SW480 (cell line): Measurements from ENCODE around the gene TRAPPC8.
"Not testable (repeated sequence)": the region's sequence is repeated elsewhere in the genome, so short reads cannot be mapped to it uniquely, and the experiment has no call there.

ENCODE experiments used
- DNase-seq: peaks from one replicate; pipeline ENCODE4 v3.0.0-alpha.2; 2016; ENCODE audit warnings: low spot score

TRAPPC8 gene

GRCh38 chr18:31857526-31858106, 85.3 kb downstream of the TRAPPC8 start:
- no peak for DNase-seq

- no peak for DNase-seq
Measured at GRCh38 chr18:31850844-31851243, 92.1 kb downstream of the TRAPPC8 start.

GRCh38 chr18:31840499-31840898, 102.4 kb downstream of the TRAPPC8 start:
- no peak for DNase-seq

GRCh38 chr18:31837879-31838278, 105.0 kb downstream of the TRAPPC8 start:
- no peak for DNase-seq

GRCh38 chr18:31835528-31836133, 107.3 kb downstream of the TRAPPC8 start:
- DNase-seq = no peak

GRCh38 chr18:31831903-31832302, 111.0 kb downstream of the TRAPPC8 start:
- no peak for DNase-seq

GRCh38 chr18:31830686-31831085, 112.2 kb downstream of the TRAPPC8 start:
- no peak for DNase-seq

GRCh38 chr18:31828613-31829012, 114.3 kb downstream of the TRAPPC8 start:
- no peak for DNase-seq

- not testable (repeated sequence) for DNase-seq
Measured at GRCh38 chr18:31826673-31827325, 116.1 kb downstream of the TRAPPC8 start.

- no peak for DNase-seq
Measured at GRCh38 chr18:31825772-31826171, 117.2 kb downstream of the TRAPPC8 start.

- no peak for DNase-seq
Measured at GRCh38 chr18:31821545-31822171, 121.3 kb downstream of the TRAPPC8 start.

GRCh38 chr18:31819925-31820229, 123.1 kb downstream of the TRAPPC8 start:
- DNase-seq = no peak

- peak; percentile 27 for DNase-seq
Measured at GRCh38 chr18:31819106-31819924, 123.6 kb downstream of the TRAPPC8 start.

GRCh38 chr18:31814132-31814531, 128.8 kb downstream of the TRAPPC8 start:
- no peak for DNase-seq

- DNase-seq = not testable (repeated sequence)
Measured at GRCh38 chr18:31810336-31811130, 132.4 kb downstream of the TRAPPC8 start.

- not testable (repeated sequence) for DNase-seq
Measured at GRCh38 chr18:31809049-31809448, 133.9 kb downstream of the TRAPPC8 start.

GRCh38 chr18:31801078-31801477, 141.8 kb downstream of the TRAPPC8 start:
- DNase-seq = no peak

- DNase-seq = not testable (repeated sequence)
Measured at GRCh38 chr18:31799257-31799656, 143.7 kb downstream of the TRAPPC8 start.

- DNase-seq = no peak
Measured at GRCh38 chr18:31798399-31798798, 144.5 kb downstream of the TRAPPC8 start.

GRCh38 chr18:31795747-31796146, 147.2 kb downstream of the TRAPPC8 start:
- no peak for DNase-seq

- DNase-seq = no peak
Measured at GRCh38 chr18:31793531-31793930, 149.4 kb downstream of the TRAPPC8 start.

GRCh38 chr18:31792580-31792911, 150.4 kb downstream of the TRAPPC8 start:
- no peak for DNase-seq
